MV-4-11 (cell line): Measurements from ENCODE around the gene CDH1.
"Not testable (repeated sequence)": the region's sequence is repeated elsewhere in the genome, so short reads cannot be mapped to it uniquely, and the experiment has no call there.

Source experiments
- DNase-seq: peaks from one replicate; lab custom pipeline; 2025; lab: John Stamatoyannopoulos, UW

The CDH1 gene

GRCh38 chr16:68790944-68791343 is 53.9 kb downstream of the CDH1 start:
- no peak for DNase-seq

GRCh38 chr16:68792465-68793324 is 55.6 kb downstream of the CDH1 start:
- DNase-seq: peak; percentile 54

- no peak for DNase-seq
Observed at GRCh38 chr16:68793401-68793857, 56.3 kb downstream of the CDH1 start.

- DNase-seq: no peak
Observed at GRCh38 chr16:68798398-68798797, 61.3 kb downstream of the CDH1 start.

DNA sequence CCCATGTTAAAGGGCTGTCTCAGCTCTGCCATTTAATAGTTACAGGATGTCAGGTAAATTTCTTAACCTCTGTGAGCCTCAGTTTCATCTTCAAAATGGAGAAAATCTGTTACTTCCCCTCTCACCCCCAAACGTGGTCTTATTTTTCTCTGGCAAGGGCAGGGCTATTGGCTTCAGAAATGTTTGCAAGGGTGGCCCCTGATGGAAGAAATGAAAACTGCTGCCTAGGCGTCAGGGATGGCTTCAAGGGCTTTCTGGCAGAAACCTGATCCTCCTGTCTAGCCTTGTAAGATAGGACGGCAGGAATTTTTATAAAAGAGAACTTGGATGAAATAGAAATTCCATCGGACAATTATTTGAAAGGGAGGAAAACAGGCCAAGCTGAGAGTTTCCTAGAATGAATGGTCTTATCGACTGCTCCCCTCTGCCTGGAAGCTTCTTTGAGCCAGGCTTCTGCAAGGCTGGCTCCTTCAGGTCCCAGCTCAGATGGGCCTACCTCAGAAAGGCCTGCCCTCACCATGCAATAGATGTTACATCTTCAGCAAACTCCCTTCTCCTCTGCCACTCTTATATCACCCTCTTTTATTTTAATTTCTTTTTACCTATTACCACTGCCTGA is 63.3 kb downstream of the CDH1 start:
- peak; percentile 59 for DNase-seq

DNA sequence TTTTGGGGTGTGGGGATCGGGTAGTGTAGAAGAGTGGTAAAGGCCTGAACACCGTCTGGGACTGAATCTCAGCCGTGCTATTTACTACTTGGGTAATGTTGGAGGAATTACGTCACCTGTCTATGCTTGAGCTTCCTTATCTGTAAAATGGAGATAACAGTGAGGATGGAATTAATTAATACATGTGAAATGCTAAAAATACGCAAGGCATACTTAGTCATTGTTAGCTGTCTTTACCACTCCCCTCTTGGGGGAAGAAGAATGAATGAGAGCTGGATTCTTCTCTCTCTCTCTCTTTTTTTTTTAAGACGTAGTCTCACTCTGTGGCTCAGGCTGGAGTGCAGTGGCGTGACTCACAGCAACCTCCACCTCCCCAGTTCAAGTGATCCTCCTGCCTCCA is 65.1 kb downstream of the CDH1 start:
- DNase-seq: no peak

DNA sequence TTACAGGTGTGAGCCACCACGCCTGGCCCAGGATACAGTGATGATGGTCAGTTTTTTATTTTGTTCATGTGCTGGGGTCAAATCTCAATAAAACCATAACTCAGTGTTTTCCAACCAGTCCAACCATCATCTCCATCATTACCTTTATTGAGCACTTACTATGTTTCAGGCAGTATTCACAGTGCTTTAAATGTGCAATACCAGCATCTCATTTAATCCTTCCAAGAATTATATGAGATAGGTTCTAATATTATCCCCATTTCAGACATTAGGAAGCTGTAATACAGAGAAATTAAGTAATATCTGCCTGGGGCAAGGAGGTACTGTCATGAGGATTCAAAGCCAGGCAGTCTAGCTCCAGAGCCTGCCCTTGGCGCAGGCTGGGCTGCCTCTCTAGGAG is 69.3 kb downstream of the CDH1 start:
- no peak for DNase-seq

DNA sequence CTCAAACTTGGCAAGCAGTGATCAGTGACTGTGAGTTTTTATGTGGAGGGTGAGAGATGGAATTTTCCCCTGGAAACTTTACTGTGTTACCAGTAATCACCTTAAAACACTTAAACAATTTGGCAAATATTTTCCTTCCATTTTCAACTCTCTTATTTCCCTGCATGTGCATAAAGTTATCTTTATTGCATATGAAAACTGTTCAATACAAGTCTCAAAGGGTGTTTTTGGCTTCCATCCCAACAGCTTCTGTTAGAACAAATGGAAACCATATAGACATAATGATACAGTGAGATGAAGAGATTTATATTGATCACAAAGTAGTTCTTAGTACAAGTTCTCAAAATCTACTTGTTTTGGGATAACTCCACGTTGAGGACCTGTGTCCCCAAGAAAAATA is 69.9 kb downstream of the CDH1 start:
- DNase-seq: no peak

- no peak for DNase-seq
Observed at GRCh38 chr16:68814516-68814915, 77.4 kb downstream of the CDH1 start.

DNA sequence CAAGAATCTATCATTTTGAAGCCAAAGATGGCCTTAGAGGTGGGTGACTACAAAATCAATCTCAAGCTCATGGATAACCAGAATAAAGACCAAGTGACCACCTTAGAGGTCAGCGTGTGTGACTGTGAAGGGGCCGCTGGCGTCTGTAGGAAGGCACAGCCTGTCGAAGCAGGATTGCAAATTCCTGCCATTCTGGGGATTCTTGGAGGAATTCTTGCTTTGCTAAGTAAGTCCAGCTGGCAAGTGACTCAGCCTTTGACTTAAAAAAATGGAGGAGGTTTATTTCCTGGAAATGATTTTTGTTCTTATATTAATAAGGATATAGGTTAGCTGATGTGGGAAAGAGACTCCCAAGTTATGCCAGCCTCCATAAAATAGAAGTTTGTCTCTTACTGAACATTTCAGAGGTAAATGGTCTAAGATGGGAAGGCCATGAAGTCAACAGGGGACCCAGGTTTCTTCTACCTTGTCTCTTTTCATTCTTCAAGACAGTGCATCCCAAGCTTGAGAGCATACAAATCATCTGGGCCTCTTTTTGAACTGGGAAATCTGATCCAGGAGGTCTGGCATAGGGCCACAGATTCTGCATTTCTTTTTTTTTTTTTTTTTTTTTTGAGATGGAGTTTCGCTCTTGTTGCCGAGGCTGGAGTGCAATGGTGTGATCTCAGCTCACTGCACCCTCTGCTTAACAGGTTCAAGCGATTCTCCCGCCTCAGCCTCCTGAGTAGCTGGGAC is 86.5 kb downstream of the CDH1 start:
- no peak for DNase-seq

- no peak for DNase-seq
Observed at GRCh38 chr16:68825427-68825826, 88.3 kb downstream of the CDH1 start.

DNA sequence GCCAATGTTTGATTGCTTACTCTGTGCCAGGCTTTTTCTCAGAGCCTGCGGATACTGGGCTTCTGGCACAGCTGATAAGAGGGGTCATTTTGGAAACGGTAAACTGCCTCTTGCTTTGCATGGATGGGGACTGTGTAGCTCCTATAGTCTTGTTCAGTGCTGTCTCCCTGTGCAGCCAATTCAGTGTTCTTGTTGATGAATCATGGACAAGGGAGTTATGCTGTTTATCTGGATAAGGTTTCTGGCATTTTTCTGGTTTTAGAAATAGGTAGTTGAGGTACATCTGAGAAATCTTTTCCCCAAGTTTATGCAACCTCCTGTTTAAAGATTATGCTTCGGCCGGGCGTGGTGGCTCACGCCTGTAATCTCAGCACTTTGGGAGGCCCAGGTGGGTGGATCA is 89.6 kb downstream of the CDH1 start:
- no peak for DNase-seq

DNA sequence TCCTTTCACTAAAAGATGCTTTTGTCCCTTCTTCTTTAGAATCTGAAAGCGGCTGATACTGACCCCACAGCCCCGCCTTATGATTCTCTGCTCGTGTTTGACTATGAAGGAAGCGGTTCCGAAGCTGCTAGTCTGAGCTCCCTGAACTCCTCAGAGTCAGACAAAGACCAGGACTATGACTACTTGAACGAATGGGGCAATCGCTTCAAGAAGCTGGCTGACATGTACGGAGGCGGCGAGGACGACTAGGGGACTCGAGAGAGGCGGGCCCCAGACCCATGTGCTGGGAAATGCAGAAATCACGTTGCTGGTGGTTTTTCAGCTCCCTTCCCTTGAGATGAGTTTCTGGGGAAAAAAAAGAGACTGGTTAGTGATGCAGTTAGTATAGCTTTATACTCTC is 96.2 kb downstream of the CDH1 start:
- no peak for DNase-seq

GRCh38 chr16:68834550-68834949 is 97.5 kb downstream of the CDH1 start:
- DNase-seq: no peak

- no peak for DNase-seq
Observed at GRCh38 chr16:68835970-68836369, 98.9 kb downstream of the CDH1 start.

DNA sequence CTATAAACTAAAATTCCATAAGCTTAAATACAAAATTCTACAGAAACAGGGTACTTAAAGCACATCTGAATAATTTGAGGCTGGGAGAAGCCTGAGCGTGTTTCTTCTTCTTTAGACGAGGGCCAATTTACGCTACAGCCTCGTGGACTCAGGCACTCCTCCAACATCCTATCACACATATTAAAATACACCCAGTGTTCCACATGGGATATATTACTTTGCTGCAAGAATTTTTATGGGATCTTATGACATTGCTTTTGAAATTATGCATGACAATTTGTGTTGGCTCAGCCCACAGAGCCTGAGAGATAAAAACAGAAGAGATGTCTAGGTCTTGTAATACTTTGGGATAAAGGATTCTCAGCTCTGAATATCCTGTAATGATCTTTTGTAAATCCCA is 102.7 kb downstream of the CDH1 start:
- DNase-seq: no peak

- not testable (repeated sequence) for DNase-seq
Observed at GRCh38 chr16:68842964-68843481, 105.9 kb downstream of the CDH1 start.

- DNase-seq: peak; percentile 79
Observed at GRCh38 chr16:68843482-68844210, 106.6 kb downstream of the CDH1 start, which contains the start of gene TANGO6. TSS of gene TANGO6 (plus strand) at chr16:68843531. CDS start at chr16:68843618, 87 bp downstream.

DNA sequence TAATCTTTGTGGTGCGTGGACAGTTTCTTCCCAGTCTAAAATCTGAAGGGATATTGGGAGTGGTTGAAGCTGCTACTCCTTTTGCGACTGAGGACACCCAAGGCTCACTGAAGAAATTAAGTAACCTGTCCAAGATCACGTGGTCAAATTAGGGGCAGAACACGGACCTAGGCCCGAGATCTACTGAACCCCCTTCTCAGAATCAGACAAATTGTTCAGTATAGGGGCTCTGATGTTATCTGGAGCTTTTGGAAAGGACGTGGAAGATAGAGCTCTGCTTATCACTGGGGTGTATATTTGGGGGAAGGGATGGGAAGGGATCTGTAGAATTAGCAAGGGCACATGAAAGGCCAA is 107.1 kb downstream of the CDH1 start:
- DNase-seq: no peak

GRCh38 chr16:68848786-68849185 is 111.7 kb downstream of the CDH1 start:
- DNase-seq: peak; percentile 58

DNA sequence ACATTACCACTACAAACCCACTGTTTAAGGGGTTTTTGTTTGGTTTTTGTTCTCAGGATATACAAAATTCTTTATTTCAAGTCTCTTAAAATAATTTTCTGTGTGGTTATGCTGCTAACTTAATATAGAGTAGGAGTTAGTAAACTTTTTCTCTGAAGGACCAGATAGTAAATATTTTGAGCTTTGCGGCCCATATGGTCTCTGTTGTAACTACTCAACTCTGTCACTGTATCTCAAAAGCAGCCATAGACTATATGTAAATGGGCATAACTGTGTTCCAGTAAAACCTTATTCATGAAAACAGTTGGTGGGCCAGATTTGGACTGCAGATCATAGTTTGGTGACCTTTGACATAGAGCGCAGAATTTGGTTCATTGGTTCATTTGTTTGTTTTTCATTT is 113.4 kb downstream of the CDH1 start:
- no peak for DNase-seq

GRCh38 chr16:68851601-68852000 is 114.5 kb downstream of the CDH1 start:
- DNase-seq: no peak
